Endothelial cell of umbilical vein (primary cell): ENCODE measurements around the gene PGLYRP4. TPM values are rescaled to one million over a fixed set of nuclear protein-coding genes. Genes with fewer than 3 reads are reported as not detected.

Source experiments
- BruUV-seq: library from RNA; stranded (reverse); fragments of 400-500 nt; replicated peaks from 2 replicates; lab custom pipeline; 2021; lab: Mats Ljungman, UMichigan
- CTCF ChIA-PET: fragments of 300-600, 350-600 bp; sonication (Branson Sonifier 250); formaldehyde crosslinking; loops from one replicate; lab custom pipeline; 2021; ENCODE audit warnings: antibody characterized with exemption, inconsistent platforms; lab: Charles Lee
- POLR2A ChIA-PET: fragments of 300-600, 350-600 bp; sonication (Branson Sonifier 250); formaldehyde crosslinking; loops from one replicate; lab custom pipeline; 2021; ENCODE audit warnings: antibody characterized with exemption, inconsistent platforms; lab: Charles Lee
- DNase-seq: peaks from one replicate; pipeline ENCODE4 v3.0.0-alpha.2; 2011; ENCODE audit warnings: low read depth, low spot score
- FAIRE-seq: peaks from 2 replicates; lab custom pipeline; 2011; peaks lifted over from hg19 to GRCh38; lab: Jason Lieb, UNC
- H2AFZ ChIP-seq: 2 replicates; pipeline ENCODE4 v1.6.0; 2012; ENCODE audit warnings: low read depth, low read length, control low read depth, inconsistent platforms
- H3K27ac ChIP-seq: 2 replicates; pipeline ENCODE4 v1.5.1; 2011; ENCODE audit warnings: low read depth, mild to moderate bottlenecking, control low read depth, low read length, moderate library complexity; ENCODE audit not compliant: insufficient read depth
- H3K27me3 ChIP-seq, 2 experiments: 2 replicates each; pipeline versions ENCODE4 v1.6.0 to v1.6.1; 2011; ENCODE audit warnings: low read length in 2 of 2, mixed read lengths in 1 of 2; ENCODE audit not compliant: control insufficient read depth in 2 of 2, insufficient read depth in 2 of 2
- H3K36me3 ChIP-seq, 2 experiments: 2 replicates in 1 of 2; 3 replicates in 1 of 2; pipeline ENCODE4 v1.5.1; 2011; ENCODE audit warnings: low read length in 2 of 2, mild to moderate bottlenecking in 1 of 2, moderate library complexity in 1 of 2; ENCODE audit not compliant: control insufficient read depth in 2 of 2, insufficient read depth in 2 of 2; ENCODE audit errors: extremely low read depth in 1 of 2
- H3K4me1 ChIP-seq: 3 replicates; pipeline ENCODE4 v1.5.1; 2011; ENCODE audit warnings: mild to moderate bottlenecking, low read length; ENCODE audit not compliant: control insufficient read depth, insufficient read depth; ENCODE audit errors: extremely low read depth
- H3K4me2 ChIP-seq: 2 replicates; pipeline ENCODE4 v1.6.1; 2011; ENCODE audit warnings: low read length, control low read depth, mixed read lengths; ENCODE audit not compliant: insufficient read depth
- H3K4me3 ChIP-seq, 3 experiments: fragments of 200-600 bp in 1 of 3; sonication (generic), shearing (Covaris generic) in 1 of 3; replicated peaks in 1 of 3; 2 replicates each; pipeline ENCODE4 v1.5.1; 2011 to 2016; ENCODE audit warnings: control low read depth in 3 of 3, low read length in 3 of 3, mild to moderate bottlenecking in 2 of 3, inconsistent platforms in 1 of 3, low read depth in 1 of 3, moderate library complexity in 1 of 3; ENCODE audit not compliant: insufficient read depth in 1 of 3
- H3K79me2 ChIP-seq: 2 replicates; pipeline ENCODE4 v1.6.0; 2012; ENCODE audit warnings: low read length, inconsistent platforms; ENCODE audit not compliant: control insufficient read depth, insufficient read depth
- H3K9ac ChIP-seq: replicated peaks from 2 replicates; pipeline ENCODE3; 2011; ENCODE audit warnings: low read length, control low read depth; ENCODE audit not compliant: insufficient read depth; ENCODE audit errors: extremely low read depth
- H3K9me1 ChIP-seq: replicated peaks from 3 replicates; pipeline ENCODE4 v1.6.0; 2011; ENCODE audit warnings: mild to moderate bottlenecking, low read length; ENCODE audit not compliant: control insufficient read depth, insufficient read depth; ENCODE audit errors: extremely low read depth
- H3K9me3 ChIP-seq: replicated peaks from 2 replicates; pipeline ENCODE4 v1.5.1; 2012; ENCODE audit warnings: low read length, inconsistent platforms; ENCODE audit not compliant: control insufficient read depth, insufficient read depth
- H4K20me1 ChIP-seq: replicated peaks from 2 replicates; pipeline ENCODE3; 2011; ENCODE audit warnings: mild to moderate bottlenecking, low read length; ENCODE audit not compliant: control insufficient read depth, insufficient read depth; ENCODE audit errors: extremely low read depth
- EZH2 ChIP-seq: IDR thresholded peaks from 2 replicates; pipeline ENCODE4 v1.6.1; 2012; ENCODE audit warnings: borderline replicate concordance, low read depth, mild to moderate bottlenecking, moderate library complexity, low read length, inconsistent platforms; ENCODE audit not compliant: severe bottlenecking
- FOS ChIP-seq: IDR thresholded peaks from 2 replicates; pipeline ENCODE4 v1.6.1; 2011; ENCODE audit warnings: mild to moderate bottlenecking, low read length, moderate library complexity, borderline replicate concordance; ENCODE audit not compliant: insufficient read depth
- GATA2 ChIP-seq: IDR thresholded peaks from 2 replicates; pipeline ENCODE4 v1.7.0; 2011; ENCODE audit warnings: low read depth, mild to moderate bottlenecking, moderate library complexity, mixed read lengths, low read length; ENCODE audit not compliant: insufficient read length, insufficient read depth
- JUN ChIP-seq: IDR thresholded peaks from 2 replicates; pipeline ENCODE4 v1.6.1; 2011; ENCODE audit warnings: borderline replicate concordance, low read depth; ENCODE audit not compliant: insufficient read length, insufficient read depth
- MAX ChIP-seq: IDR thresholded peaks from 2 replicates; pipeline ENCODE4 v1.6.1; 2011; ENCODE audit not compliant: insufficient read depth, insufficient read length
- MYC ChIP-seq: IDR thresholded peaks from one replicate; pipeline ENCODE4 v1.6.1; 2011; ENCODE audit warnings: mild to moderate bottlenecking, low read depth, low read length
- POLR2A ChIP-seq: IDR thresholded peaks from 2 replicates; pipeline ENCODE4 v1.6.1; 2012; ENCODE audit warnings: low read depth, mild to moderate bottlenecking, control low read depth, low read length
- POLR2AphosphoS5 ChIP-seq: IDR thresholded peaks from 2 replicates; pipeline ENCODE4 v1.6.1; 2012; ENCODE audit warnings: low read depth, mild to moderate bottlenecking, control low read depth, low read length, moderate library complexity; ENCODE audit not compliant: insufficient read depth
- dilution Hi-C: fragments of 300-500 bp; cut with MboI; formaldehyde crosslinking; loops from one replicate; pipeline ENCODE4 v1.15.0; 2019; ENCODE audit warnings: low sequenced_read_pairs; ENCODE audit not compliant: extremely low pct_ligation_motif_present
- intact Hi-C: fragments of 100-400 bp; cut with micrococcal nuclease; formaldehyde crosslinking; loops from one replicate; pipeline ENCODE4 v1.10.0; 2022
- polyA plus RNA-seq, 4 experiments: library from polyadenylated mRNA; depleted of rRNA in 3 of 4; stranded (reverse) in 3 of 4; unstranded in 1 of 4; fragments of >200 nt; gene quantifications; 2 replicates each; pipeline versions ENCODE4 v1.2.1 to v1.2.3, GENCODE V29; 2011 to 2012; ENCODE audit warnings: missing spikeins in 1 of 4
- total RNA-seq: library from RNA; stranded (reverse); gene quantifications from 2 replicates; pipeline ENCODE4 v1.2.3, GENCODE V29; 2021
- TF ChIP-seq, protein P1 (sequence below), 2 donors: IDR thresholded peaks; 1 replicate in 1 of 2; 2 replicates in 1 of 2; pipeline ENCODE4 v1.5.1; 2011; ENCODE audit warnings: low read length in 2 of 2, mild to moderate bottlenecking in 2 of 2, moderate library complexity in 2 of 2, control low read depth in 1 of 2, inconsistent platforms in 1 of 2, low read depth in 1 of 2; ENCODE audit not compliant: insufficient read depth in 1 of 2; ENCODE audit errors: extremely low read depth in 1 of 2

The PGLYRP4 gene
- total and polyA plus RNA-seq, 2 donors (not counting 3 experiments of a cell fraction or from before 2014, with no cell fraction given), result not detected

GRCh38 chr1:153394391-153394790 is 45.8 kb upstream of the PGLYRP4 start:
- CTCF ChIA-PET, result interaction anchor here (1.2 kb wide), 1 partner anchor 10 kb away, joined by 3 read pairs; no protein-coding TSS in a partner anchor
- BruUV-seq, result no TSS peak
- H3K79me2 ChIP-seq, result no peaks in the 10 kb centered on the region
- H3K27ac ChIP-seq, result no peak overlapping the region
- H3K9ac ChIP-seq, result no peak overlapping the region
- no peaks in the 10 kb centered on the region for H4K20me1 ChIP-seq
- no peaks in the 10 kb centered on the region for H3K4me1 ChIP-seq
- H3K27me3 ChIP-seq, result no peaks in the 10 kb centered on the region
- dilution Hi-C loops (no loop called here), intact Hi-C loops (no loop called here)
- no peaks in the 10 kb centered on the region for H3K9me1 ChIP-seq
- POLR2A ChIA-PET, result no interaction called here
- H3K4me2 ChIP-seq, result no peak overlapping the region
- DNase-seq (no peak), FAIRE-seq (no peak)
- H3K4me3 ChIP-seq, result no peak overlapping the region
- TF ChIP-seq POLR2AphosphoS5 (no peak), FOS (no peak), POLR2A (no peak), EZH2 (no peak), GATA2 (no peak), MAX (no peak), MYC (no peak), JUN (no peak)
- TF ChIP-seq, protein P1, sequence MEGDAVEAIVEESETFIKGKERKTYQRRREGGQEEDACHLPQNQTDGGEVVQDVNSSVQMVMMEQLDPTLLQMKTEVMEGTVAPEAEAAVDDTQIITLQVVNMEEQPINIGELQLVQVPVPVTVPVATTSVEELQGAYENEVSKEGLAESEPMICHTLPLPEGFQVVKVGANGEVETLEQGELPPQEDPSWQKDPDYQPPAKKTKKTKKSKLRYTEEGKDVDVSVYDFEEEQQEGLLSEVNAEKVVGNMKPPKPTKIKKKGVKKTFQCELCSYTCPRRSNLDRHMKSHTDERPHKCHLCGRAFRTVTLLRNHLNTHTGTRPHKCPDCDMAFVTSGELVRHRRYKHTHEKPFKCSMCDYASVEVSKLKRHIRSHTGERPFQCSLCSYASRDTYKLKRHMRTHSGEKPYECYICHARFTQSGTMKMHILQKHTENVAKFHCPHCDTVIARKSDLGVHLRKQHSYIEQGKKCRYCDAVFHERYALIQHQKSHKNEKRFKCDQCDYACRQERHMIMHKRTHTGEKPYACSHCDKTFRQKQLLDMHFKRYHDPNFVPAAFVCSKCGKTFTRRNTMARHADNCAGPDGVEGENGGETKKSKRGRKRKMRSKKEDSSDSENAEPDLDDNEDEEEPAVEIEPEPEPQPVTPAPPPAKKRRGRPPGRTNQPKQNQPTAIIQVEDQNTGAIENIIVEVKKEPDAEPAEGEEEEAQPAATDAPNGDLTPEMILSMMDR (IDR thresholded peaks at IDR 0.05; ENCODE audit: extremely low read depth in 1 of 2, insufficient read depth in 1 of 2, low read depth in 1 of 2, low read length in 2 of 2), result no peak
- H3K36me3 ChIP-seq, result no peaks in the 10 kb centered on the region
- H2AFZ ChIP-seq, result no peak overlapping the region
- no peaks in the 10 kb centered on the region for H3K9me3 ChIP-seq
